HCT116 (cell line): ENCODE results near the gene SBF2. TPM values are rescaled to one million over a fixed set of nuclear protein-coding genes. Genes with fewer than 3 reads are reported as not detected.

ENCODE experiments used
- ATAC-seq: fragments of 200-7000 bp; cut with Tn5 transposase; 2 replicates; pipeline ENCODE4 v1.9.1; 2020; ENCODE audit warnings: mild to moderate bottlenecking, moderate library complexity
- BruUV-seq: library from RNA; stranded (reverse); fragments of 400-500 nt; replicated peaks from 2 replicates; lab custom pipeline; 2021; lab: Mats Ljungman, UMichigan
- CTCF ChIA-PET: fragments of 300-600 bp; sonication (Branson Sonifier 250); formaldehyde crosslinking; loops from one replicate; lab custom pipeline; 2021; ENCODE audit warnings: antibody characterized with exemption; lab: Charles Lee
- POLR2A ChIA-PET: fragments of 300-600, 350-600 bp; sonication (Branson Sonifier 250); formaldehyde crosslinking; loops from one replicate; lab custom pipeline; 2021; ENCODE audit warnings: antibody characterized with exemption; lab: Charles Lee
- RAD21 ChIA-PET, 2 experiments: fragments of 300-600 bp; sonication (Branson Sonifier 250); formaldehyde crosslinking; loops; one replicate each; lab custom pipeline; 2023; ENCODE audit warnings: low total read pairs in 2 of 2; ENCODE audit not compliant: uncharacterized antibody in 2 of 2, unreplicated experiment in 2 of 2, low non-redundant PET in 1 of 2; lab: Charles Lee
- DNase-seq: peaks from one replicate; pipeline ENCODE4 v3.0.0-alpha.2; 2010; ENCODE audit warnings: low read depth, low spot score
- H2AFZ ChIP-seq: fragments of 200-600 bp; shearing (Covaris generic), sonication (generic); 2 replicates; pipeline ENCODE4 v1.6.1; 2017; ENCODE audit warnings: low read depth, mixed run types, mixed read lengths, antibody characterized with exemption, low read length; ENCODE audit not compliant: poor library complexity, severe bottlenecking
- H3K27ac ChIP-seq: 2 replicates; pipeline ENCODE4 v1.5.1; 2012; ENCODE audit warnings: low read depth, low read length
- H3K27me3 ChIP-seq: fragments of 200-600 bp; sonication (generic); 2 replicates; pipeline ENCODE4 v1.6.1; 2016; ENCODE audit warnings: mixed run types, low read length, mixed read lengths; ENCODE audit not compliant: insufficient read depth
- H3K36me3 ChIP-seq, 2 experiments: fragments of 200-500 bp in 1 of 2; fragments of 200-600 bp in 1 of 2; sonication (Bioruptor generic) in 1 of 2; sonication (generic) in 1 of 2; 2 replicates each; pipeline versions ENCODE4 v1.5.1 to v1.6.1; 2014 to 2016; ENCODE audit warnings: low read length in 2 of 2, inconsistent platforms in 1 of 2, mixed read lengths in 1 of 2, mixed run types in 1 of 2; ENCODE audit not compliant: insufficient read depth in 2 of 2, control insufficient read depth in 1 of 2
- H3K4me1 ChIP-seq, 2 experiments: fragments of 200-600 bp in 1 of 2; sonication (generic) in 1 of 2; 2 replicates each; pipeline versions ENCODE4 v1.5.1 to v1.6.1; 2012 to 2017; ENCODE audit warnings: low read length in 2 of 2, inconsistent platforms in 1 of 2, mild to moderate bottlenecking in 1 of 2, mixed read lengths in 1 of 2, mixed run types in 1 of 2, moderate library complexity in 1 of 2; ENCODE audit not compliant: insufficient read depth in 2 of 2, control insufficient read depth in 1 of 2
- H3K4me2 ChIP-seq: fragments of 200-600 bp; sonication (generic); 2 replicates; pipeline ENCODE4 v1.6.1; 2017; ENCODE audit warnings: mixed run types, low read length, mixed read lengths
- H3K4me3 ChIP-seq, 2 experiments: fragments of 200-600 bp in 1 of 2; sonication (generic) in 1 of 2; replicated peaks in 1 of 2; 2 replicates each; pipeline ENCODE4 v1.5.1; 2011 to 2016; ENCODE audit warnings: low read length in 2 of 2, control low read depth in 1 of 2, low read depth in 1 of 2, mild to moderate bottlenecking in 1 of 2, mixed read lengths in 1 of 2, mixed run types in 1 of 2
- H3K79me2 ChIP-seq: fragments of 200-600 bp; sonication (generic); 2 replicates; pipeline ENCODE4 v1.6.1; 2017; ENCODE audit warnings: mild to moderate bottlenecking, mixed run types, low read length, moderate library complexity, mixed read lengths; ENCODE audit not compliant: insufficient read depth
- H3K9ac ChIP-seq: fragments of 200-600 bp; sonication (generic); 2 replicates; pipeline ENCODE4 v1.6.1; 2016; ENCODE audit warnings: low read length, mixed read lengths
- H3K9me2 ChIP-seq: fragments of 200-600 bp; sonication (generic), shearing (Covaris generic); 2 replicates; pipeline ENCODE4 v1.6.1; 2017; ENCODE audit warnings: mixed run types, mild to moderate bottlenecking, moderate library complexity; ENCODE audit not compliant: insufficient read depth
- H3K9me3 ChIP-seq, 2 experiments: fragments of 200-500 bp in 1 of 2; fragments of 200-600 bp in 1 of 2; sonication (Bioruptor generic) in 1 of 2; sonication (generic) in 1 of 2; 2 replicates each; pipeline ENCODE4 v1.6.1; 2014 to 2017; ENCODE audit warnings: low read length in 2 of 2, mixed read lengths in 2 of 2, inconsistent platforms in 1 of 2, low read depth in 1 of 2, mild to moderate bottlenecking in 1 of 2, mixed run types in 1 of 2, moderate library complexity in 1 of 2; ENCODE audit not compliant: control insufficient read depth in 1 of 2, insufficient read depth in 1 of 2
- H4K20me1 ChIP-seq: fragments of 200-600 bp; sonication (generic), shearing (Covaris generic); 2 replicates; pipeline ENCODE4 v1.6.1; 2017; ENCODE audit warnings: mixed run types, mild to moderate bottlenecking, moderate library complexity; ENCODE audit not compliant: insufficient read depth
- CBX3 ChIP-seq: IDR thresholded peaks from 2 replicates; pipeline ENCODE4 v1.6.1; 2012; ENCODE audit warnings: low read depth
- CEBPB ChIP-seq: IDR thresholded peaks from 2 replicates; pipeline ENCODE4 v1.6.1; 2012; ENCODE audit warnings: low read depth
- CTCF ChIP-seq, 3 experiments: fragments of 200-600 bp in 1 of 3; sonication (generic) in 1 of 3; IDR thresholded peaks in 2 of 3; conservative IDR thresholded peaks in 1 of 3; 2 replicates each; pipeline ENCODE4 v1.5.1; 2012 to 2017; ENCODE audit warnings: low read depth in 2 of 3, low read length in 2 of 3, antibody characterized with exemption in 1 of 3, borderline replicate concordance in 1 of 3, control low read depth in 1 of 3, mild to moderate bottlenecking in 1 of 3, mixed read lengths in 1 of 3, mixed run types in 1 of 3, moderate library complexity in 1 of 3; ENCODE audit not compliant: insufficient read depth in 1 of 3
- ELF1 ChIP-seq: IDR thresholded peaks from 2 replicates; pipeline ENCODE4 v1.6.1; 2012; ENCODE audit warnings: low read depth, borderline replicate concordance
- EZH2 ChIP-seq: fragments of 200-600 bp; sonication (generic); IDR thresholded peaks from 2 replicates; pipeline ENCODE4 v1.6.1; 2017; ENCODE audit warnings: antibody characterized with exemption, mixed run types
- SIN3A ChIP-seq: IDR thresholded peaks from 2 replicates; pipeline ENCODE4 v1.6.1; 2012; ENCODE audit warnings: low read depth
- TCF7L2 ChIP-seq: IDR thresholded peaks from 2 replicates; pipeline ENCODE4 v1.7.0; 2011; ENCODE audit warnings: borderline replicate concordance, inconsistent platforms; ENCODE audit not compliant: insufficient read depth, insufficient read length; ENCODE audit errors: extremely low read depth
- ZFX ChIP-seq: fragments of 450-650 bp; IDR thresholded peaks from 2 replicates; pipeline ENCODE4 v1.6.1; 2017
- intact Hi-C: fragments of 100-400 bp; cut with micrococcal nuclease; formaldehyde crosslinking; loops from 2 replicates; pipeline ENCODE4 v1.10.0; 2022
- total RNA-seq: library from RNA; stranded (reverse); gene quantifications from one replicate; pipeline ENCODE4 v1.2.1, GENCODE V29; 2021; ENCODE audit not compliant: unreplicated experiment
- TF ChIP-seq, protein P1 (sequence below): IDR thresholded peaks from 2 replicates; pipeline ENCODE4 v1.6.1; 2011; ENCODE audit warnings: mild to moderate bottlenecking, low read length, moderate library complexity; ENCODE audit not compliant: insufficient replicate concordance; ENCODE audit errors: extremely low read depth

Gene SBF2
- total RNA-seq, 1 experiment from 2014 or later = 35.0 TPM

DNA sequence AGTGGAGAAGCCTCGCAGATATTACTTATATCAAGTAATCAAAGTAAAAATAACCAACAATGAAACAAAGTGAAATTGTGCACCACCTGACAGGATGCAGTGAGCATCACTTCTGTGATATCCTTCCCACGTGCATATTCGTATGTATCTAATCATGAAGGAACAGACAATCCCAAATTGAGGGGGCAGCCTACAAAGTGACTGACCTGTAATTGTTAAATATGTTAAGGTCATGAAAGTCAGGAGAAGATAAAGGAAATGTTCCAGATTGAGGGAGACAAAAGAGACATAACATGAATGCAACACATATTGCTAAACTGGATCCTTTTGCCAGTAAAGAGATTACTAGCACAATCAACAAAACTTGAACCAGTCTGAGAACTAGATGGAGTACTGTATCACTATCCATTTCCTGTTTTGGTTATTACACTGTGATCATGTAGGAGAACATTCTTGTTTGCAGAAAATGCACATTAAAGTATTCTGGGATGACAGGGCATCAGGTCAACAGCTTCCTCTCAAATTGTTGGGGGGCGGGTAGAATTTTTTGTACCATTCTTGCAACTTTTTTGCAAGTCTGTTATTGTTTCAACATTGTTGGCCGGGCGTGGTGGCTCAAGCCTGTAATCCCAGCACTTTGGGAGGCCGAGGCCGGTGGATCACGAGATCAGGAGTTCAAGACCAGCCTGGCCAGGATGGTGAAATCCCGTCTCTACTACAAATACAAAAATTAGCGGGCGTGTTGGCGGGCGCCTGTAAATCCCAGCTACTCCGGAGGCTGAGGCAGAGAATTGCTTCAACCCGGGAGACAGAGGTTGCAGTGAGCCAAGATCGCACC, 2.0 kb downstream of the SBF2 start:
- ATAC-seq (no peak), DNase-seq (no peak)
- Histone ChIP-seq H3K4me2 (no peak overlapping the region), H3K36me3 (no peaks in the 10 kb centered on the region), H3K4me3 (no peak overlapping the region), H3K4me1 (peaks cover 8 to 25% of the 10 kb centered on the region in 2 experiments), H2AFZ (no peak overlapping the region), H3K9me3 (no peaks in the 10 kb centered on the region), H3K27me3 (no peaks in the 10 kb centered on the region), H3K79me2 (peaks cover 45% of the 10 kb centered on the region), H3K9me2 (no peaks in the 10 kb centered on the region), H3K27ac (no peak overlapping the region), H4K20me1 (no peaks in the 10 kb centered on the region), H3K9ac (no peak overlapping the region)
- POLR2A ChIA-PET = interaction anchor here (1.1 to 1.3 kb wide), 2 partner anchors 11 to 13 kb away, joined by 3 to 10 read pairs; partner anchors contain the start of gene ADM
- BruUV-seq = no TSS peak
- RAD21 ChIA-PET = no interaction called here
- CTCF ChIA-PET = interaction anchor here (0.9 kb wide), 2 partner anchors 110 to 544 kb away, joined by 3 read pairs; no protein-coding TSS in a partner anchor
- intact Hi-C loops = no loop called here
- TF ChIP-seq ZFX (no peak), TCF7L2 (no peak), ELF1 (no peak), SIN3A (no peak), CBX3 (no peak), CEBPB (no peak), EZH2 (no peak), CTCF (IDR thresholded peaks at IDR 0.05 in 2 of 3, conservative IDR thresholded peaks at IDR 0.05 in 1 of 3; ENCODE audit: borderline replicate concordance in 1 of 3, insufficient read depth in 1 of 3, low read depth in 2 of 3, low read length in 2 of 3) (no peak)
- TF ChIP-seq, protein P1, sequence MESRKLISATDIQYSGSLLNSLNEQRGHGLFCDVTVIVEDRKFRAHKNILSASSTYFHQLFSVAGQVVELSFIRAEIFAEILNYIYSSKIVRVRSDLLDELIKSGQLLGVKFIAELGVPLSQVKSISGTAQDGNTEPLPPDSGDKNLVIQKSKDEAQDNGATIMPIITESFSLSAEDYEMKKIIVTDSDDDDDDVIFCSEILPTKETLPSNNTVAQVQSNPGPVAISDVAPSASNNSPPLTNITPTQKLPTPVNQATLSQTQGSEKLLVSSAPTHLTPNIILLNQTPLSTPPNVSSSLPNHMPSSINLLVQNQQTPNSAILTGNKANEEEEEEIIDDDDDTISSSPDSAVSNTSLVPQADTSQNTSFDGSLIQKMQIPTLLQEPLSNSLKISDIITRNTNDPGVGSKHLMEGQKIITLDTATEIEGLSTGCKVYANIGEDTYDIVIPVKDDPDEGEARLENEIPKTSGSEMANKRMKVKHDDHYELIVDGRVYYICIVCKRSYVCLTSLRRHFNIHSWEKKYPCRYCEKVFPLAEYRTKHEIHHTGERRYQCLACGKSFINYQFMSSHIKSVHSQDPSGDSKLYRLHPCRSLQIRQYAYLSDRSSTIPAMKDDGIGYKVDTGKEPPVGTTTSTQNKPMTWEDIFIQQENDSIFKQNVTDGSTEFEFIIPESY = no peak
